NOMO-1 (cell line): ENCODE results near the gene GATAD1.
"Not testable (repeated sequence)": the region's sequence is repeated elsewhere in the genome, so short reads cannot be mapped to it uniquely, and the experiment has no call there.

Experiments
- DNase-seq, 2 experiments: peaks; one replicate each; lab custom pipeline; 2025; ENCODE audit not compliant: unreplicated experiment in 2 of 2; lab: John Stamatoyannopoulos, UW

GATAD1 gene

DNA sequence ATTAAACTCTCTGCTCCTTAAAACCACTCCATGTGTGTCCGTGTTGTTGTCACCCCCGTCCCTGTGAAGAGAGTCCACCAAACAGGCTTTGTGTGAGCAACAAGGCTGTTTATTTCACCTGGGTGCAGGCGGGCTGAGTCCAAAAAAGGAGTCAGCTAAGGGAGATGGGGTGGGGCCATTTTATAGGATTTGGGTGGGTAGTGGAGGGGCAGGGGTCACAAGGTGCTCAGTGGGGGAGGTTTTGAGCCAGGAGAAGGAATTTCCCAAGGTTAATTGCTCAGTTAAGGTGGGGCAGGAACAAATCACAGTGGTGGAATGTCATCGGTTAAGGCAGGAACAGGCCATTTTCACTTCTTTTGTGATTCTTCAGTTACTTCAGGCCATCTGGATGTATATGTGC is 31.9 kb downstream of the GATAD1 start:
- not testable (repeated sequence) for DNase-seq

DNA sequence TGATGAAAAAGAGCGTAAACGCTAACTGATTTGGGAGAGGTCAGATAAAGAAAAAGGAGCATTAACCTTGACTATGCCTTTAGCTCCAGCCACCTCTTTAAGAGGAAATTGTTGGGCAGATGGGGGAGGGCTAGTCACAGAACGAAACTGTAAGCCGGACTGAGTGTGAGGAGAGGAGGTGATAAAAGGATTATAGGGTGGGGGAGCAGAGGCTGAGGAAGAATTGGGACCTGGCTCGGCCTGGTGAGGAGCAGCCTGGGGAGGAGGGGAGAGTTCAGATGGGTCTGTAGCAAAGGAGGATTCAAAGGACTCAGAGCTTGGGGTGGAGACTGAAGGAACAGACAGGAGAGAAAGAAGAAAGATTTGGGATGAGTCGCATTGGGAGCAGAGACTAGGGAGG is 36.3 kb downstream of the GATAD1 start:
- DNase-seq = not testable (repeated sequence)

DNA sequence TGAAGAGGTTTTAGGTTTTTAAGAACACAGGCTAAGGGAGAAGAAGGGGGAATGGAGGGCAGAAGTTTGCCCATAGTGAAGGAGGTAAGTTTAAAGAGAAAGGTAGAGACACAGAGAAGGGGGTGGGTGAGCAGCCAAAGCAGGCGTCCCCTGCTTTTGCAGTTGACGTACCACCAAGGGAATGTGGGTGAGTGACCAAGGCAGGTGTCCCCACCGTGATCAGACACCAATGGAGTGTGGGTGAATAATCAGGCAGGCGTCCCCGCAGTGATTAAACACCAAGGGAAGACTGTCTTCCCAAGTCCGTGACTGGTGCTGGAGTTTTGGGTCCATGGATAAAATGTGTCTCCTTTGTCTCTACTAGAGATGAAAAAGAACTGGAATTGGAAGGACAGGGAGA is 36.9 kb downstream of the GATAD1 start:
- DNase-seq = not testable (repeated sequence)

GRCh38 chr7:92485267-92485892 is 38.1 kb downstream of the GATAD1 start:
- DNase-seq = no peak

DNA sequence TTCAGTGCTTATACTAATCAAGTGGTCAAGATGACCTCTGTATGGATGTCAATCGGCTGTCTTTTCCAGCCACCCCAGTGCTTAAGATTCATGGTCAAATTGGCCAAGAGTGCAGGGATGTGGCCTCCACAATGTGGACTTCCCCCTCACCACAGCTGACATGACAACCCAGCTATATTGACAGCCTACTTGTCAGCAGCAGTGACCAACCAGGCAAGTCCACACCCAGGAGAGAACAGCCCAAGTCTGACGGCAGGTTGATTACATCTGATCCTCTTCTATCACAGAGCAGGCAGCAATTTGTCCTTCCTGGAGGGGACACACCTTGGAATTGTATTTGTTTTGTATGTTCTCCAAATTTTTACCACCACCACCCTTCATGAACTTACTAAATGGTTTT is 38.7 kb downstream of the GATAD1 start:
- DNase-seq = no peak

DNA sequence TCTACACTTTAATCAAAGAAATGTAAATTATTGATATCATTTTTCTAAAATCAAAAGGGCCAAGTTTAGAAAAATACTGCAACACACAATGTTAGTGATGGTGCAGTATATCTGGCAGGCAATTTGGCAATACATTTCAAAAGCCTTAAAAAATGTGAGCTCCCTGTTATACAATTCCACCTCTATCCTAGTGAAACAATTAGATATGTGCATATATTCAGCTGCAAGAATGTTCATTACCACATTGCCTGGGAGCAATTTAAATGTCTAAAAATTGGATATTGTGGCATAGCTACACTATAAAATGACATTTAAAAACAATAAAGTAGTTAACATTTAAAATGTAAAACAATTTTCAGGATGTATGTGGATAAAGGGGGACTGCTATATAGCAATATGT is 40.5 kb downstream of the GATAD1 start:
- DNase-seq = no peak

DNA sequence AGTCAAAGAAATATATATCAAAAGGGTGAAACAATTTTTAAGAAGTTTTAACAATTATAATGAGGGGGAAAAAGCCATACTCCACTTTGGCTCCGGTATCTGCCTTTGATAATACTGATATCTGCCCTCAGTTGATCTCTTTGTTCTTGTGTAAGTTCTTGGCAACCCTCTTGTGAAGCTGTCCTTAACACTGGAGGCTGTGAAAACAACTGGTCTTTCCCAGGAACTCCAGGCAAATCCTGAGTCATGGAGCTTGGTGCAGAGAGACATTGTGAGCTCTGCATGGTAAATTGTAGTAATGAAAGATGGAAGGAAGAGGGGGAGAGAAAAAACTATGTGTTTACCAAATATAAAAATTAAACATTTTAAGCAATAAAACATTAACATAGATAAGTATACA is 42.4 kb downstream of the GATAD1 start:
- DNase-seq = no peak

DNA sequence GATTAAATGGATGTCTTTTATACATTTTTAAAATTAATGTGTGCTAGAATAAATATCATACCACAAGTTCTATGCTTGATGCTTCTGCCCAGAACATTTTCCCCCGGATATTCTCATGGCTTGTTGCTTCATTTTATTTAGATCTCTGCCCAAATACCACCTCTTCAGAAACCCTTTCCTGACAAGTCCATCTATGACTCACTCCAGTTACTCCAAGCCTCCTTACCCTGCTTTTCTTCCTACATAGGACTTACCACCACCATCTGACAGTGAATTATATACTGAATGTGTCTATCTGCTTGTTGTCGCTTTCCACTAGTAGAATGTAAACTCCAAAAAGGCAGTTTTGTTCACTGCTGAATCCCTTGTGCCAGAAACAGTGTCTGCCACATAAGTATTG is 49.6 kb downstream of the GATAD1 start:
- no peak for DNase-seq

DNA sequence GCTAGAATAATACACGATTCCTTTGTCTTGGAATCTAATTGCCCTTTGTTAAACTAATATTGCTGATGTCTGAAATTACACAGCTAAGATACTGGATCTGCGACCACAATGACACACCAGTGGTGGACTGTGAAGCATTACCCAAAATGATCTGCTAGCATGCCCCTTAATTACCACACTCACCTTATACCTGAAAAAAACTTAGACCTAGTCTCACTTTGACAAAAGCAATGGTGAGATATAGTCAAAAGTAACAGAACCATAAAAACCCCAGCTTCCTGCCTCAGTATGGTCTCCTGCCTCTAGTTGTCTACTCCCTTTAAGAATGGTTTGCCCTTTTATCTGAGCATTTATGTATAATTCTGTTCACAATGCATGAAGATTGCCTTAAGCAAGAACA is 51.3 kb downstream of the GATAD1 start:
- DNase-seq = no peak

GRCh38 chr7:92503767-92504166 is 56.5 kb downstream of the GATAD1 start:
- DNase-seq = no peak

GRCh38 chr7:92504563-92504962 is 57.3 kb downstream of the GATAD1 start:
- no peak for DNase-seq

DNA sequence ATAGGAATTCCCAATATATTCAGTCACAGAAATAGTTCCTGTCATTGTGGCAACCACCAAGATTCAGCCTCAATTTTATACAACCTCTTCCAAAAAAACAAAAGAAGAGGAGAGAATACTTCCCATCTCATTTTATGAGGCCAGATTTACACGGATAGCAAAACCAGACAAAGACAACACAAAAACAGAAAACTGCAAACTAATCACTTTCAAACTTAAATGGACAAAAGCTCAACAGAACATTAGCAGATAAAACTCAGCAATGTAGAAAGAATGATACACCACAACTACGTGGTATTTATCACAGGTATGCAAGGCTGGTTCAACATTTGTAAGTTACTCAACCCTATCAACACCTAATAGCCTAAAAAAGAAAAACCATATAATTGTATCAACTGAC is 59.1 kb downstream of the GATAD1 start:
- no peak for DNase-seq

- no peak for DNase-seq
These were observed 61.7 kb downstream of the GATAD1 start for GRCh38 chr7:92508946-92509345.
